CD4-positive, alpha-beta T cell treated with Interleukin-21 for 1 hour (primary cell): ENCODE results near the gene MAP3K3.

ENCODE experiments used
- DNase-seq: peaks from one replicate; pipeline ENCODE4 v3.0.0-alpha.2; 2020

The MAP3K3 gene

GRCh38 chr17:63622574-63623390 is 565 bp downstream of the MAP3K3 start:
- DNase-seq, result peak; percentile 55

GRCh38 chr17:63623786-63624530 is 1.7 kb downstream of the MAP3K3 start:
- DNase-seq, result no peak

GRCh38 chr17:63624531-63624880 is 2.3 kb downstream of the MAP3K3 start:
- DNase-seq, result no peak

GRCh38 chr17:63626551-63627180 is 4.4 kb downstream of the MAP3K3 start:
- no peak for DNase-seq

GRCh38 chr17:63629627-63630026 is 7.4 kb downstream of the MAP3K3 start:
- DNase-seq, result no peak

GRCh38 chr17:63631062-63631461 is 8.8 kb downstream of the MAP3K3 start:
- DNase-seq, result no peak

- DNase-seq, result no peak
These were observed 9.4 kb downstream of the MAP3K3 start for GRCh38 chr17:63631626-63632025.

GRCh38 chr17:63633742-63634141 is 11.5 kb downstream of the MAP3K3 start:
- DNase-seq, result no peak

GRCh38 chr17:63634163-63634562 is 11.9 kb downstream of the MAP3K3 start:
- no peak for DNase-seq

GRCh38 chr17:63634816-63635215 is 12.6 kb downstream of the MAP3K3 start:
- no peak for DNase-seq

GRCh38 chr17:63635290-63635689 is 13.1 kb downstream of the MAP3K3 start:
- DNase-seq, result no peak

- DNase-seq, result no peak
These were observed 13.6 kb downstream of the MAP3K3 start for GRCh38 chr17:63635787-63636186.

- DNase-seq, result no peak
These were observed 16.9 kb downstream of the MAP3K3 start for GRCh38 chr17:63639125-63639524.

- DNase-seq, result no peak
These were observed 17.8 kb downstream of the MAP3K3 start for GRCh38 chr17:63640038-63640437.

- DNase-seq, result peak; percentile 11
These were observed 19.7 kb downstream of the MAP3K3 start for GRCh38 chr17:63641692-63642448.

- DNase-seq, result no peak
These were observed 22.6 kb downstream of the MAP3K3 start for GRCh38 chr17:63644846-63645245.

- DNase-seq, result no peak
These were observed 23.7 kb downstream of the MAP3K3 start for GRCh38 chr17:63645775-63646487.

GRCh38 chr17:63646488-63646806 is 24.2 kb downstream of the MAP3K3 start:
- no peak for DNase-seq

GRCh38 chr17:63647065-63647725 is 25.0 kb downstream of the MAP3K3 start:
- no peak for DNase-seq

- no peak for DNase-seq
These were observed 25.7 kb downstream of the MAP3K3 start for GRCh38 chr17:63647936-63648335.

GRCh38 chr17:63649813-63650212 is 27.6 kb downstream of the MAP3K3 start:
- no peak for DNase-seq

- no peak for DNase-seq
These were observed 29.9 kb downstream of the MAP3K3 start for GRCh38 chr17:63652106-63652505.
